Measurements from ENCODE around the gene HCRTR1.

HCRTR1 gene

DNA sequence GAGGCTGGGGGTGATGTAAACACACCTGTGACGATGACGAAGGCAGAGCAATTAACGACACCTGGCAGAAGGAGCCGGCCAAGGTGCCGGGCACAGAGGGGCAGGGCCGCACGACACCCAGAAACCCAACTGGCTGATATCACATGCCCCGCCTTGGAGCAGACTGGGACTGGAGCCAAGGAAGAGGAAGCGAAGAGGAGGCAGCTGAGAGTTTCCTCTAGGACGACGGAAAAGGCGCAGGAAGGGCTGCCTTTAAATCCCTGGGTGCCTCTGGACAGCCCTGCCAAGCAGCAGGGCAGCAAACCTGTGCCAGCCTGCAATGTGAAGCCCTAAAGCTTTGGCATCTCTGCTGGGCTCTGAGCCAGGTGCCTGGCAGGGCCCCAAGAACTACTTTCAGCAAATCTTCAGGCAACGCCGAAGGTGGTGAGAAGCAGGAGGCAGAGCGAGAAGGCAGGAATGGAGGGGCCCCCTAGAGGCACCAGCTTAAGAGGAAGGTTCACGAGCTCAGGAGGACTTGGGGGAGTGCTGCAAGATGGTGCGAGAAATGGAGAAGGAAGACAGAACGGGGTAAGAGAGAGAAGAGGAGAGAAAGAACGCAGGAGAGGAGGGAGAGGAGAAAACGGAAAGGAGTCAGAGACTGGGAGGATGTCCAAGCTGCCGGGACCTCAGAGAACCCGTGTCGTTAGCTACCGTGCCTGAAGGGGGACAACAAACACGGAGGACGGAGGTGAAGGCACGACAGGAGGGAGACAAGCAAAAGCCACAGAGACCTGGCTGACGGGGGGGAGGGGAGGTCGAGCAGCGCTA is 52.5 kb downstream of the HCRTR1 start:
- FAIRE-seq, result no peak

GRCh38 chr1:31670593-31670964 is 53.1 kb downstream of the HCRTR1 start:
- no peak for FAIRE-seq

GRCh38 chr1:31671147-31671546 is 53.7 kb downstream of the HCRTR1 start:
- FAIRE-seq, result no peak

GRCh38 chr1:31671561-31672201 is 54.2 kb downstream of the HCRTR1 start:
- no peak for FAIRE-seq

DNA sequence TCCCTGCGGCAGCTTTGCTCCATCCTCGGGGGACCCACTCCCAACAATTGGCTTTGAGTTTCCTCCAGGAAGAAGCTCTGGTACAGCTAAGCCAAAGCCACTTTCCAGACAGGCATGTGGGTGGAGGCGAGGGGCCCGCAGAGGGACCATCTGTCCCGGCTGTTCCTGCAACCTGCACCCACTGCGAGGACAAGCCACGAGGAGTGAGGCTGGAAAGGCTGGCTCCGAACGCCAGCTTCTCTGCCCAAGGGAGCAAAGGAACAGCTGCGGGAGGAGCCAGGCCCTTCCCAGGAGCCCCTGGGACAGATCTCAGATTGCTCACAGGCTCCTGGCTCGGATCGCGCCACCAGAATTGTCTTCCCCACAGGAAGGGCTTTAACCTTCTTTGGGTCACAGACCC is 55.5 kb downstream of the HCRTR1 start:
- FAIRE-seq, result no peak

- FAIRE-seq, result no peak
Measured at GRCh38 chr1:31673433-31673832, 55.9 kb downstream of the HCRTR1 start.

DNA sequence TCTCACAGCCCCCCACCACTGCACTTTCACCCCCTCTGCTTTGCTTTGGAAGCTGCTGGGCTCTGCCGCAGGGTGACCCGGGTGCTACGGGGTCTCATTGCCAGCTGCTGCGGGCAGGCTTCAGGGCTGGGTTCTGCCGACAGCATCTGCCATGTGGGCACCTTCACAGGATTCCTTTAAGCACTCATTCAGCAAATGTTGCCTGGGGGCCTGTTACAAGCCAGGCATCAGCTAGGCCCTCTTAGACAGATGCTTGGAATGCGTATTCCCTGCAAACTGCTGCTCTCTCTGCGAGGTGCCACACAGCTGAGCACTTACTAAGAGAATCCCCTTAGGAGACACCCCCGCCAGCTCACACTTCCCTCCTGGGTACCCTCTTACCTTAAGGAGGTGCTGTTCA is 57.1 kb downstream of the HCRTR1 start:
- no peak for FAIRE-seq

GRCh38 chr1:31675161-31675560 is 57.7 kb downstream of the HCRTR1 start:
- no peak for FAIRE-seq

- FAIRE-seq, result no peak
Measured at GRCh38 chr1:31675756-31676155, 58.3 kb downstream of the HCRTR1 start.

Data from TTC549 (cell line).